ENCODE measurements around the gene RASSF9. TPM values are rescaled to one million over a fixed set of nuclear protein-coding genes. Genes with fewer than 3 reads are reported as not detected.

The RASSF9 gene
- total and polyA plus RNA-seq, 2 experiments from 2014 or later: 0.31 to 0.35 TPM

DNA sequence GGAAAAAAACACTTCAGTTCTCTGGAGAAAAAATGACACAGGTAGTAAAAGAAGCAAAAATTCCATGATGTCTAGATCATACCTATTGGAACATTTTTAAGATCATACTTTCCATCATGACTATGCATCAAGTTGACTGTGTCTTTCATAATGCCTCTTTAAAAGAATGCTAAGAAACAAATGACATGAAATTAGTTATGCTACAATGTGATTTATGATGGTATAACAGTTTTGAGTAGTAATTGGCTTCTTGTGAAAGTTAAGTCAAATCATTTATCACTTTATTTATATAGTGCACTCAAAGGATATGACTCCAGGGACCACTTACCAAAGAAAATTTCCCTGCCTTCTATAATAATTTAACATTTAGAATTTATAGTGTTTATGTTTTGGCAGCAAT lies 28.5 kb downstream of the RASSF9 start:
- no peaks in the 10 kb centered on the region for H4K20me1 ChIP-seq (replicated peaks; ENCODE audit: insufficient read depth)
- ATAC-seq: no peak
- H3K4me3 ChIP-seq: no peak overlapping the region
- no peak overlapping the region for H2AFZ ChIP-seq
- H3K27ac ChIP-seq (ENCODE audit: low read depth): no peak overlapping the region
- TF ChIP-seq CREB1 (CRISPR knock-in tag; IDR thresholded peaks at IDR 0.05; ENCODE audit: low read depth) (no peak), STAT1 (IDR thresholded peaks at IDR 0.05; ENCODE audit: unreplicated experiment) (no peak), JUNB (IDR thresholded peaks at IDR 0.05; ENCODE audit: unreplicated experiment) (no peak), POLR2AphosphoS5 (IDR thresholded peaks at IDR 0.05; ENCODE audit: low read depth) (no peak), ZNF114 (CRISPR knock-in tag; IDR thresholded peaks at IDR 0.05) (no peak)
- H3K27me3 ChIP-seq (ENCODE audit: insufficient read depth): no peaks in the 10 kb centered on the region
- no peaks in the 10 kb centered on the region for H3K36me3 ChIP-seq (ENCODE audit: insufficient read depth)
- H3K4me2 ChIP-seq: no peak overlapping the region
- no peaks in the 10 kb centered on the region for H3K4me1 ChIP-seq (ENCODE audit: insufficient read depth)
- Mint-ChIP-seq H3K4me1 (peaks cover 3% of the 10 kb centered on the region; the same call in 2 of the 3 replicates), H3K9me3 (no peaks in the 10 kb centered on the region), H3K36me3 (ENCODE audit: low read depth) (no peaks in the 10 kb centered on the region), H3K27ac (no peak overlapping the region), H3K27me3 (ENCODE audit: insufficient read depth, low read depth, poor library complexity) (peaks cover 1% of the 10 kb centered on the region), H3K4me3 (no peak overlapping the region)
- no peaks in the 10 kb centered on the region for H3K79me2 ChIP-seq (replicated peaks; ENCODE audit: insufficient read depth)
- H3F3A ChIP-seq (replicated peaks; ENCODE audit: low read depth): no peaks in the 10 kb centered on the region
- H3K9me2 ChIP-seq (ENCODE audit: insufficient read depth): no peaks in the 10 kb centered on the region
- DNase-seq (ENCODE audit: low spot score): no peak

DNA sequence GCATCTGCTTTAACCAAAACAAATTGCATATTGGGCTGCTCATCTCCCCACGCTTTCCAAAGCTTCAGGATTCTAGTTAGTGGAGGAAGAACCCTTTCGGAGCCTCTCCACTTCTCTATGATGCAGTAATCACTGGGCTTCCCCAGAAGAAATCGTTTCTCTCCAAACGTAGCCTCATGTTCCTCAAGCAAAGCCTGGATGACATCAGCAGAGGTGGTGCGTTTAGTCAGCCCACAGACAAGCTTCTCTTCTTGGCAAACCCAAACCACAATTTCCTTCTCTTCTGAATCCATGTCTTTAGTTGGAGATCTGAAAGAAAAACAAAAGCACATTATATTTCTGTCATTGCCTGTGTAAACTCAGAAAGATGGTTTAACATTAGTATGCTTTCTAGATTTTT lies 30.6 kb downstream of the RASSF9 start:
- Mint-ChIP-seq H3K4me3 (no peak overlapping the region), H3K27ac (no peak overlapping the region), H3K27me3 (ENCODE audit: insufficient read depth, low read depth, poor library complexity) (peaks cover 1% of the 10 kb centered on the region), H3K36me3 (ENCODE audit: low read depth) (no peaks in the 10 kb centered on the region), H3K4me1 (peaks cover 3% of the 10 kb centered on the region; the same call in 2 of the 3 replicates), H3K9me3 (no peaks in the 10 kb centered on the region)
- no peaks in the 10 kb centered on the region for H3K4me1 ChIP-seq (ENCODE audit: insufficient read depth)
- H3K27ac ChIP-seq (ENCODE audit: low read depth): no peak overlapping the region
- no peaks in the 10 kb centered on the region for H3K27me3 ChIP-seq (ENCODE audit: insufficient read depth)
- no peaks in the 10 kb centered on the region for H3F3A ChIP-seq (replicated peaks; ENCODE audit: low read depth)
- no peak overlapping the region for H3K4me2 ChIP-seq
- no peak for ATAC-seq
- H3K9me2 ChIP-seq (ENCODE audit: insufficient read depth): no peaks in the 10 kb centered on the region
- TF ChIP-seq, protein P1, sequence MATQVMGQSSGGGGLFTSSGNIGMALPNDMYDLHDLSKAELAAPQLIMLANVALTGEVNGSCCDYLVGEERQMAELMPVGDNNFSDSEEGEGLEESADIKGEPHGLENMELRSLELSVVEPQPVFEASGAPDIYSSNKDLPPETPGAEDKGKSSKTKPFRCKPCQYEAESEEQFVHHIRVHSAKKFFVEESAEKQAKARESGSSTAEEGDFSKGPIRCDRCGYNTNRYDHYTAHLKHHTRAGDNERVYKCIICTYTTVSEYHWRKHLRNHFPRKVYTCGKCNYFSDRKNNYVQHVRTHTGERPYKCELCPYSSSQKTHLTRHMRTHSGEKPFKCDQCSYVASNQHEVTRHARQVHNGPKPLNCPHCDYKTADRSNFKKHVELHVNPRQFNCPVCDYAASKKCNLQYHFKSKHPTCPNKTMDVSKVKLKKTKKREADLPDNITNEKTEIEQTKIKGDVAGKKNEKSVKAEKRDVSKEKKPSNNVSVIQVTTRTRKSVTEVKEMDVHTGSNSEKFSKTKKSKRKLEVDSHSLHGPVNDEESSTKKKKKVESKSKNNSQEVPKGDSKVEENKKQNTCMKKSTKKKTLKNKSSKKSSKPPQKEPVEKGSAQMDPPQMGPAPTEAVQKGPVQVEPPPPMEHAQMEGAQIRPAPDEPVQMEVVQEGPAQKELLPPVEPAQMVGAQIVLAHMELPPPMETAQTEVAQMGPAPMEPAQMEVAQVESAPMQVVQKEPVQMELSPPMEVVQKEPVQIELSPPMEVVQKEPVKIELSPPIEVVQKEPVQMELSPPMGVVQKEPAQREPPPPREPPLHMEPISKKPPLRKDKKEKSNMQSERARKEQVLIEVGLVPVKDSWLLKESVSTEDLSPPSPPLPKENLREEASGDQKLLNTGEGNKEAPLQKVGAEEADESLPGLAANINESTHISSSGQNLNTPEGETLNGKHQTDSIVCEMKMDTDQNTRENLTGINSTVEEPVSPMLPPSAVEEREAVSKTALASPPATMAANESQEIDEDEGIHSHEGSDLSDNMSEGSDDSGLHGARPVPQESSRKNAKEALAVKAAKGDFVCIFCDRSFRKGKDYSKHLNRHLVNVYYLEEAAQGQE (IDR thresholded peaks at IDR 0.05; ENCODE audit: unreplicated experiment): no peak
- TF ChIP-seq POLR2AphosphoS5 (IDR thresholded peaks at IDR 0.05; ENCODE audit: low read depth): no peak
- TF ChIP-seq, protein P2, sequence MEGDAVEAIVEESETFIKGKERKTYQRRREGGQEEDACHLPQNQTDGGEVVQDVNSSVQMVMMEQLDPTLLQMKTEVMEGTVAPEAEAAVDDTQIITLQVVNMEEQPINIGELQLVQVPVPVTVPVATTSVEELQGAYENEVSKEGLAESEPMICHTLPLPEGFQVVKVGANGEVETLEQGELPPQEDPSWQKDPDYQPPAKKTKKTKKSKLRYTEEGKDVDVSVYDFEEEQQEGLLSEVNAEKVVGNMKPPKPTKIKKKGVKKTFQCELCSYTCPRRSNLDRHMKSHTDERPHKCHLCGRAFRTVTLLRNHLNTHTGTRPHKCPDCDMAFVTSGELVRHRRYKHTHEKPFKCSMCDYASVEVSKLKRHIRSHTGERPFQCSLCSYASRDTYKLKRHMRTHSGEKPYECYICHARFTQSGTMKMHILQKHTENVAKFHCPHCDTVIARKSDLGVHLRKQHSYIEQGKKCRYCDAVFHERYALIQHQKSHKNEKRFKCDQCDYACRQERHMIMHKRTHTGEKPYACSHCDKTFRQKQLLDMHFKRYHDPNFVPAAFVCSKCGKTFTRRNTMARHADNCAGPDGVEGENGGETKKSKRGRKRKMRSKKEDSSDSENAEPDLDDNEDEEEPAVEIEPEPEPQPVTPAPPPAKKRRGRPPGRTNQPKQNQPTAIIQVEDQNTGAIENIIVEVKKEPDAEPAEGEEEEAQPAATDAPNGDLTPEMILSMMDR (conservative IDR thresholded peaks at IDR 0.05; ENCODE audit: low read depth in 2 of 2): no peak
- TF ChIP-seq, protein P3, sequence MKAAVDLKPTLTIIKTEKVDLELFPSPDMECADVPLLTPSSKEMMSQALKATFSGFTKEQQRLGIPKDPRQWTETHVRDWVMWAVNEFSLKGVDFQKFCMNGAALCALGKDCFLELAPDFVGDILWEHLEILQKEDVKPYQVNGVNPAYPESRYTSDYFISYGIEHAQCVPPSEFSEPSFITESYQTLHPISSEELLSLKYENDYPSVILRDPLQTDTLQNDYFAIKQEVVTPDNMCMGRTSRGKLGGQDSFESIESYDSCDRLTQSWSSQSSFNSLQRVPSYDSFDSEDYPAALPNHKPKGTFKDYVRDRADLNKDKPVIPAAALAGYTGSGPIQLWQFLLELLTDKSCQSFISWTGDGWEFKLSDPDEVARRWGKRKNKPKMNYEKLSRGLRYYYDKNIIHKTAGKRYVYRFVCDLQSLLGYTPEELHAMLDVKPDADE (IDR thresholded peaks at IDR 0.05): no peak
- no peak for TF ChIP-seq JUNB (IDR thresholded peaks at IDR 0.05; ENCODE audit: unreplicated experiment)
- no peaks in the 10 kb centered on the region for H4K20me1 ChIP-seq (replicated peaks; ENCODE audit: insufficient read depth)
- DNase-seq (ENCODE audit: low spot score): no peak
- 0 out of 2 replicates have a peak overlapping the region, but pooled peaks have one; percentile 4 for H2AFZ ChIP-seq
- H3K79me2 ChIP-seq (replicated peaks; ENCODE audit: insufficient read depth): no peaks in the 10 kb centered on the region
- H3K4me3 ChIP-seq: no peak overlapping the region
- no peaks in the 10 kb centered on the region for H3K36me3 ChIP-seq (ENCODE audit: insufficient read depth)

Data from GM23338 (cell line).